GM12891 (cell line): ENCODE measurements around the gene KCNAB3.

Experiments used
- PAX5 ChIP-seq: IDR thresholded peaks from 2 replicates; pipeline ENCODE4 v1.6.1; 2011; ENCODE audit warnings: low read length, moderate library complexity, mild to moderate bottlenecking; ENCODE audit not compliant: insufficient read depth, severe bottlenecking
- POLR2A ChIP-seq: IDR thresholded peaks from 2 replicates; pipeline ENCODE4 v1.6.1; 2011; ENCODE audit warnings: low read depth, low read length, control low read depth
- POLR2AphosphoS5 ChIP-seq: IDR thresholded peaks from 2 replicates; pipeline ENCODE4 v1.6.1; 2011; ENCODE audit warnings: low read depth, low read length, control low read depth
- POU2F2 ChIP-seq: IDR thresholded peaks from 2 replicates; pipeline ENCODE4 v1.6.1; 2011; ENCODE audit warnings: low read depth, mild to moderate bottlenecking, control low read depth, low read length, moderate library complexity
- SPI1 ChIP-seq: IDR thresholded peaks from 2 replicates; pipeline ENCODE4 v1.6.1; 2011; ENCODE audit warnings: low read depth, low read length, control low read depth
- TAF1 ChIP-seq: IDR thresholded peaks from 2 replicates; pipeline ENCODE4 v1.6.1; 2011; ENCODE audit warnings: low read depth, low read length, control low read depth

DNA sequence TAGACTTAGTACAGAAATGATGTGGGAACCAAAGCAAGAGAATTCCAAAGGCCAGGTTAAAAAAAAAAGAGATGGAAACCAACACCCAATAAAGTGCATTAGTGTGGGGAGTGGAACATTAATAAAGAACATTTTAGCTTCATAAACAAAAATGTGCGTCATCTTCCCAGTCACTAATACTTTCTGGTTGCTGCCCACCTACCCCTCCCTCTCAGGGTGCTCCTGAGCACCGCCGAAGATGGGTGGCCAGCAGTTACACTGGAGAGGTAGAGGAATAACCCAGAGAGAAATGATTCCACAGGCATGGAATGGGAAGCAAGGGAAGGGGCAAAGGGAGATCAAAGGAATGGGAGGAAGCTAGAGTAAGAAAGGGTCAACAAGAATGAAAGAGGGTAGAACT is 47.0 kb downstream of the KCNAB3 start:
- TF ChIP-seq POLR2AphosphoS5 (no peak), POLR2A (no peak), TAF1 (no peak), SPI1 (no peak), POU2F2 (no peak), PAX5 (no peak)
